Effector memory CD8-positive, alpha-beta T cell (primary cell): ENCODE results near the gene S100B.

Source experiments
- ATAC-seq: fragments of 150-1000 bp; cut with Tn5 transposase; replicated peaks from 2 replicates; pipeline ENCODE4 v1.10.0; 2021; ENCODE audit warnings: mild to moderate bottlenecking, moderate library complexity
- DNase-seq, 3 experiments: peaks; one replicate each; pipeline ENCODE4 v3.0.0; 2021
- H3K27ac Mint-ChIP-seq, 2 donors: one replicate each; pipeline ENCODE4 v1.8.0; 2022; ENCODE audit warnings: mild to moderate bottlenecking in 2 of 2, mixed read lengths in 2 of 2, moderate library complexity in 2 of 2
- H3K27me3 Mint-ChIP-seq, 2 donors: one replicate each; pipeline ENCODE4 v1.8.0; 2022; ENCODE audit warnings: mixed read lengths in 2 of 2
- H3K36me3 Mint-ChIP-seq: one replicate; pipeline ENCODE4 v1.8.0; 2022; ENCODE audit warnings: mild to moderate bottlenecking, moderate library complexity, mixed read lengths; ENCODE audit not compliant: insufficient read depth
- H3K4me1 Mint-ChIP-seq, 2 donors: one replicate each; pipeline ENCODE4 v1.8.0; 2022; ENCODE audit warnings: low read depth in 2 of 2, mixed read lengths in 2 of 2
- H3K4me3 Mint-ChIP-seq, 2 donors: one replicate each; pipeline ENCODE4 v1.8.0; 2022; ENCODE audit warnings: mild to moderate bottlenecking in 2 of 2, mixed read lengths in 2 of 2, moderate library complexity in 2 of 2
- H3K9me3 Mint-ChIP-seq, 2 donors: one replicate each; pipeline ENCODE4 v1.8.0; 2022; ENCODE audit warnings: mixed read lengths in 2 of 2

Gene S100B

DNA sequence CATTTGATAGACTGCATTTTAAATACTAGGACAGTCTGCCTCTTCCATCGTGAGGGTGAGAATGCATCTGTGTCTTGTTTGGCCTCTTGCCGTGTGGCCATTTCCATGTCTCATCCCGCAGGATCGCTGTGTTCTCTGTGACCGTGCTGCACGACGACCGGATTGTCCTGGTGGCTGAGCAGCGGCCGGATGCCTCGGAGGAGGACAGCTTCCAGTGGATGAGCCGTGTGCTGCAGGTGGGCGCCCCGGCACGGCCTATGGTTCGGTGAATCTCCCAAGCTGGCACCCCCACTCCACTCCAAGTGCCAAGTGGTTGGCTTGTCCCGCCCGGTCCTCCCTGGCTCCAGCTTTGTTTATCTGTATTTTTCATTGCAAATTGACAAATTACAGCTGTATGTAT, 55.2 kb downstream of the S100B start:
- ATAC-seq (no peak), DNase-seq (no peak)
- Mint-ChIP-seq H3K4me3 (no peak overlapping the region), H3K27ac (peak overlapping the region; percentile 93 to 96), H3K27me3 (no peaks in the 10 kb centered on the region), H3K9me3 (peaks cover 0 to 7% of the 10 kb centered on the region in 2 donors), H3K4me1 (peaks cover 31 to 56% of the 10 kb centered on the region in 2 donors), H3K36me3 (peaks cover 48% of the 10 kb centered on the region)
